ENCODE data around the gene FNBP1. TPM values are rescaled to one million over a fixed set of nuclear protein-coding genes. Genes with fewer than 3 reads are reported as not detected.

FNBP1 gene
- total and polyA plus RNA-seq, 7 experiments from 2014 or later, result 138 to 207 (median 166) TPM

GRCh38 chr9:129962451-129962864 is 80.5 kb downstream of the FNBP1 start:
- H3K4me1 ChIP-seq (ENCODE audit: control insufficient read depth in 2 of 2, insufficient read depth in 2 of 2, low read length in 2 of 2), result peaks cover 40 to 47% of the 10 kb centered on the region in 2 donors
- no peaks in the 10 kb centered on the region for H3K9me3 ChIP-seq (ENCODE audit: control insufficient read depth in 2 of 3, low read length in 3 of 3)
- H3K4me3 ChIP-seq (ENCODE audit: low read length), result peak overlapping the region; percentile 80
- peaks cover 3 to 26% (median 5%) of the 10 kb centered on the region in 3 experiments for H3K36me3 ChIP-seq (ENCODE audit: control insufficient read depth in 2 of 3, insufficient read depth in 3 of 3, low read length in 3 of 3)
- ATAC-seq, result no peak
- ChIA-PET POLR2A (interaction anchor here (0.7 to 4.7 kb wide), 17 partner anchors 10 to 126 kb away, joined by 3 to 60 read pairs (median 4); partner anchors contain the start of genes FNBP1, GPR107 and USP20), CTCF (interaction anchor here (1.2 kb wide), 1 partner anchor 24 kb away, joined by 3 read pairs; no protein-coding TSS in a partner anchor)
- DNase-seq, result peak in 1 of 9 donors; percentile 12
- H3K27me3 Mint-ChIP-seq, result no peaks in the 10 kb centered on the region
- peak overlapping the region; percentile 66 to 95 (median 88) for H3K4me3 Mint-ChIP-seq
- H3K9me3 Mint-ChIP-seq, result peaks cover 0 to 2% (median 0%) of the 10 kb centered on the region in 11 donors
- H3K4me1 Mint-ChIP-seq, result peaks cover 54 to 81% (median 72%) of the 10 kb centered on the region in 7 donors
- intact Hi-C loops (cut with micrococcal nuclease), result loop anchor here (2.0 to 5.0 kb wide), 4 partner anchors 35 to 128 kb away; partner anchors contain the start of genes C9orf78 (in 2 of the 2) and USP20 (in 2 of the 2)
- no peaks in the 10 kb centered on the region for H3K27me3 ChIP-seq (ENCODE audit: control insufficient read depth in 2 of 2, insufficient read depth in 2 of 2, low read length in 2 of 2)
- peak overlapping the region; percentile 92 for H3K27ac ChIP-seq (ENCODE audit: low read depth, low read length)
- peak overlapping the region; percentile 89 to 99 (median 97) for H3K27ac Mint-ChIP-seq
- H3K36me3 Mint-ChIP-seq, result peaks cover 9 to 42% (median 26%) of the 10 kb centered on the region in 5 donors

GRCh38 chr9:129958796-129959195 is 84.2 kb downstream of the FNBP1 start:
- Histone ChIP-seq H3K4me3 (ENCODE audit: low read length) (no peak overlapping the region), H3K4me1 (ENCODE audit: control insufficient read depth in 2 of 2, insufficient read depth in 2 of 2, low read length in 2 of 2) (peaks cover 25 to 49% of the 10 kb centered on the region in 2 donors), H3K27me3 (ENCODE audit: control insufficient read depth in 2 of 2, insufficient read depth in 2 of 2, low read length in 2 of 2) (no peaks in the 10 kb centered on the region), H3K27ac (ENCODE audit: low read depth, low read length) (peak overlapping the region; percentile 17), H3K36me3 (ENCODE audit: control insufficient read depth in 2 of 3, insufficient read depth in 3 of 3, low read length in 3 of 3) (peaks cover 8 to 41% (median 11%) of the 10 kb centered on the region in 3 experiments), H3K9me3 (ENCODE audit: control insufficient read depth in 2 of 3, low read length in 3 of 3) (no peaks in the 10 kb centered on the region)
- Mint-ChIP-seq H3K4me3 (no peak overlapping the region), H3K27ac (peak overlapping the region in 6 of 9 donors; percentile 20 to 99 (median 62)), H3K9me3 (peaks cover 0 to 2% (median 0%) of the 10 kb centered on the region in 11 donors), H3K36me3 (peaks cover 0 to 38% (median 25%) of the 10 kb centered on the region in 5 donors), H3K4me1 (peaks cover 31 to 63% (median 57%) of the 10 kb centered on the region in 7 donors), H3K27me3 (no peaks in the 10 kb centered on the region)
- ChIA-PET CTCF (interaction anchor here (1.2 kb wide), 1 partner anchor 72 kb away, joined by 4 read pairs; no protein-coding TSS in a partner anchor), POLR2A (interaction anchor here (0.6 to 1.7 kb wide), 3 partner anchors 15 to 138 kb away, joined by 5 to 6 read pairs (median 5); no protein-coding TSS in a partner anchor)
- intact Hi-C loops (cut with micrococcal nuclease), result no loop called here
- no peak for ATAC-seq
- no peak for DNase-seq

- H3K4me1 Mint-ChIP-seq, result peaks cover 12 to 43% (median 39%) of the 10 kb centered on the region in 7 donors
- ATAC-seq, result peak; percentile 61
- CTCF ChIA-PET, result interaction anchor here (0.6 to 0.7 kb wide), 3 partner anchors 11 to 359 kb away, joined by 3 to 6 read pairs (median 3); no protein-coding TSS in a partner anchor
- peak overlapping the region in 8 of 9 donors; percentile 5 to 81 (median 68) for H3K27ac Mint-ChIP-seq
- POLR2A ChIA-PET, result interaction anchor here (0.6 to 1.3 kb wide), 4 partner anchors 12 to 164 kb away, joined by 3 read pairs; no protein-coding TSS in a partner anchor
- Histone ChIP-seq H3K4me1 (ENCODE audit: control insufficient read depth in 2 of 2, insufficient read depth in 2 of 2, low read length in 2 of 2) (peaks cover 7 to 29% of the 10 kb centered on the region in 2 donors), H3K27ac (ENCODE audit: low read depth, low read length) (peak overlapping the region; percentile 3), H3K9me3 (ENCODE audit: control insufficient read depth in 2 of 3, low read length in 3 of 3) (no peaks in the 10 kb centered on the region), H3K36me3 (ENCODE audit: control insufficient read depth in 2 of 3, insufficient read depth in 3 of 3, low read length in 3 of 3) (peaks cover 8 to 56% (median 11%) of the 10 kb centered on the region in 3 experiments), H3K27me3 (ENCODE audit: control insufficient read depth in 2 of 2, insufficient read depth in 2 of 2, low read length in 2 of 2) (no peaks in the 10 kb centered on the region), H3K4me3 (ENCODE audit: low read length) (no peak overlapping the region)
- intact Hi-C loops (cut with micrococcal nuclease), result no loop called here
- peak overlapping the region in 4 of 10 donors; percentile 26 to 52 (median 33) for H3K4me3 Mint-ChIP-seq
- peaks cover 0 to 37% (median 27%) of the 10 kb centered on the region in 5 donors for H3K36me3 Mint-ChIP-seq
- H3K9me3 Mint-ChIP-seq, result no peaks in the 10 kb centered on the region
- H3K27me3 Mint-ChIP-seq, result no peaks in the 10 kb centered on the region
- no peak for DNase-seq
Observed at GRCh38 chr9:129954868-129955550, 88.0 kb downstream of the FNBP1 start.

- Mint-ChIP-seq H3K4me1 (peaks cover 20 to 50% (median 46%) of the 10 kb centered on the region in 7 donors), H3K4me3 (no peak overlapping the region), H3K9me3 (no peaks in the 10 kb centered on the region), H3K27me3 (no peaks in the 10 kb centered on the region), H3K27ac (peak overlapping the region in 5 of 9 donors; percentile 10 to 81 (median 51)), H3K36me3 (peaks cover 5 to 45% (median 32%) of the 10 kb centered on the region in 5 donors)
- DNase-seq (no peak), ATAC-seq (no peak)
- H3K36me3 ChIP-seq (ENCODE audit: control insufficient read depth in 2 of 3, insufficient read depth in 3 of 3, low read length in 3 of 3), result peaks cover 8 to 52% (median 15%) of the 10 kb centered on the region in 3 experiments
- POLR2A ChIA-PET, result no interaction called here
- intact Hi-C loops (cut with micrococcal nuclease), result no loop called here
- H3K4me3 ChIP-seq (ENCODE audit: low read length), result no peak overlapping the region
- H3K9me3 ChIP-seq (ENCODE audit: control insufficient read depth in 2 of 3, low read length in 3 of 3), result no peaks in the 10 kb centered on the region
- no peaks in the 10 kb centered on the region for H3K27me3 ChIP-seq (ENCODE audit: control insufficient read depth in 2 of 2, insufficient read depth in 2 of 2, low read length in 2 of 2)
- H3K4me1 ChIP-seq (ENCODE audit: control insufficient read depth in 2 of 2, insufficient read depth in 2 of 2, low read length in 2 of 2), result peaks cover 7 to 29% of the 10 kb centered on the region in 2 donors
- CTCF ChIA-PET, result no interaction called here
- no peak overlapping the region for H3K27ac ChIP-seq (ENCODE audit: low read depth, low read length)
Observed at GRCh38 chr9:129953736-129954135, 89.3 kb downstream of the FNBP1 start.

- H3K4me3 Mint-ChIP-seq, result no peak overlapping the region
- H3K36me3 ChIP-seq (ENCODE audit: control insufficient read depth in 2 of 3, insufficient read depth in 3 of 3, low read length in 3 of 3), result peaks cover 8 to 43% (median 12%) of the 10 kb centered on the region in 3 experiments
- H3K9me3 ChIP-seq (ENCODE audit: control insufficient read depth in 2 of 3, low read length in 3 of 3), result no peaks in the 10 kb centered on the region
- no peaks in the 10 kb centered on the region for H3K27me3 ChIP-seq (ENCODE audit: control insufficient read depth in 2 of 2, insufficient read depth in 2 of 2, low read length in 2 of 2)
- no peak overlapping the region for H3K27ac ChIP-seq (ENCODE audit: low read depth, low read length)
- intact Hi-C loops (cut with micrococcal nuclease), result no loop called here
- H3K36me3 Mint-ChIP-seq, result peaks cover 5 to 41% (median 30%) of the 10 kb centered on the region in 5 donors
- no peak for ATAC-seq
- H3K4me1 ChIP-seq (ENCODE audit: control insufficient read depth in 2 of 2, insufficient read depth in 2 of 2, low read length in 2 of 2), result peaks cover 7 to 22% of the 10 kb centered on the region in 2 donors
- no peaks in the 10 kb centered on the region for H3K9me3 Mint-ChIP-seq
- CTCF ChIA-PET, result no interaction called here
- DNase-seq, result no peak
- no peaks in the 10 kb centered on the region for H3K27me3 Mint-ChIP-seq
- H3K4me1 Mint-ChIP-seq, result peaks cover 19 to 52% (median 39%) of the 10 kb centered on the region in 7 donors
- no peak overlapping the region for H3K4me3 ChIP-seq (ENCODE audit: low read length)
- POLR2A ChIA-PET, result interaction anchor here (0.7 kb wide), 1 partner anchor 1609 kb away, joined by 3 read pairs; no protein-coding TSS in a partner anchor
- H3K27ac Mint-ChIP-seq, result peak overlapping the region in 5 of 9 donors; percentile 34 to 73 (median 59)
Observed at GRCh38 chr9:129952337-129952736, 90.7 kb downstream of the FNBP1 start.

GRCh38 chr9:129949821-129950220 is 93.2 kb downstream of the FNBP1 start:
- Mint-ChIP-seq H3K36me3 (peaks cover 5 to 32% (median 29%) of the 10 kb centered on the region in 5 donors), H3K4me1 (peaks cover 27 to 61% (median 52%) of the 10 kb centered on the region in 7 donors)
- H3K36me3 ChIP-seq (ENCODE audit: control insufficient read depth in 2 of 3, insufficient read depth in 3 of 3, low read length in 3 of 3), result peaks cover 2 to 23% (median 6%) of the 10 kb centered on the region in 3 experiments

More at GRCh38 chr9:129949821-129950220, 93.2 kb downstream of the FNBP1 start:
- no peak for ATAC-seq
- ChIA-PET CTCF (no interaction called here), POLR2A (interaction anchor here (0.6 to 7.8 kb wide), 8 partner anchors 12 to 95 kb away, joined by 3 to 60 read pairs (median 3); no protein-coding TSS in a partner anchor)
- peak overlapping the region in 1 of 10 donors; percentile 4 for H3K4me3 Mint-ChIP-seq
- no peaks in the 10 kb centered on the region for H3K27me3 ChIP-seq (ENCODE audit: control insufficient read depth in 2 of 2, insufficient read depth in 2 of 2, low read length in 2 of 2)
- no peak overlapping the region for H3K27ac ChIP-seq (ENCODE audit: low read depth, low read length)
- peak overlapping the region in 8 of 9 donors; percentile 7 to 88 (median 68) for H3K27ac Mint-ChIP-seq
- peak in 1 of 9 donors; percentile 3 for DNase-seq
- intact Hi-C loops (cut with micrococcal nuclease), result no loop called here
- H3K9me3 Mint-ChIP-seq, result no peaks in the 10 kb centered on the region
- peaks cover 21 to 30% of the 10 kb centered on the region in 2 donors for H3K4me1 ChIP-seq (ENCODE audit: control insufficient read depth in 2 of 2, insufficient read depth in 2 of 2, low read length in 2 of 2)
- no peaks in the 10 kb centered on the region for H3K9me3 ChIP-seq (ENCODE audit: control insufficient read depth in 2 of 3, low read length in 3 of 3)
- H3K4me3 ChIP-seq (ENCODE audit: low read length), result no peak overlapping the region
- no peaks in the 10 kb centered on the region for H3K27me3 Mint-ChIP-seq

Measured in naive thymus-derived CD4-positive, alpha-beta T cell (primary cell).